GM23248 (cell line): Measurements from ENCODE around the gene CYP11A1. TPM values are rescaled to one million over a fixed set of nuclear protein-coding genes. Genes with fewer than 3 reads are reported as not detected.

Experiments
- DNase-seq: peaks from one replicate; pipeline ENCODE4 v3.0.0-alpha.2; 2015
- H2AFZ ChIP-seq: fragments of 200-600 bp; sonication (generic); 2 replicates; pipeline ENCODE4 v1.6.1; 2016; ENCODE audit warnings: antibody characterized with exemption
- H3F3A ChIP-seq: fragments of 200-600 bp; sonication (generic); 2 replicates; pipeline ENCODE4 v1.6.1; 2016; ENCODE audit warnings: mild to moderate bottlenecking, antibody characterized with exemption, mixed run types; ENCODE audit not compliant: insufficient read depth
- H3K27ac ChIP-seq: fragments of 200-600 bp; sonication (generic); 2 replicates; pipeline ENCODE4 v1.5.1; 2016; ENCODE audit warnings: mild to moderate bottlenecking
- H3K27me3 ChIP-seq: fragments of 200-600 bp; sonication (generic); replicated peaks from 2 replicates; pipeline ENCODE4 v1.6.1; 2016; ENCODE audit warnings: mild to moderate bottlenecking; ENCODE audit not compliant: insufficient read depth
- H3K36me3 ChIP-seq: fragments of 200-600 bp; sonication (generic); 2 replicates; pipeline ENCODE4 v1.6.1; 2016; ENCODE audit warnings: low read depth, mild to moderate bottlenecking
- H3K4me1 ChIP-seq: fragments of 200-600 bp; sonication (generic); 2 replicates; pipeline ENCODE4 v1.6.1; 2016; ENCODE audit warnings: mild to moderate bottlenecking; ENCODE audit not compliant: insufficient read depth
- H3K4me2 ChIP-seq: fragments of 200-600 bp; sonication (generic); one replicate; pipeline ENCODE4 v1.6.1; 2016; ENCODE audit warnings: mild to moderate bottlenecking; ENCODE audit not compliant: unreplicated experiment
- H3K4me3 ChIP-seq: fragments of 200-600 bp; sonication (generic); 2 replicates; pipeline ENCODE4 v1.5.1; 2016; ENCODE audit warnings: mild to moderate bottlenecking
- H3K79me2 ChIP-seq: fragments of 200-600 bp; sonication (generic); 2 replicates; pipeline ENCODE4 v1.6.1; 2016; ENCODE audit warnings: mild to moderate bottlenecking; ENCODE audit not compliant: insufficient read depth
- H3K9ac ChIP-seq: fragments of 200-600 bp; sonication (generic); 2 replicates; pipeline ENCODE4 v1.6.1; 2016; ENCODE audit warnings: mild to moderate bottlenecking
- H3K9me2 ChIP-seq: fragments of 200-600 bp; sonication (generic); 2 replicates; pipeline ENCODE4 v1.6.1; 2016; ENCODE audit warnings: mixed run types, mild to moderate bottlenecking, moderate library complexity; ENCODE audit not compliant: insufficient read depth
- H3K9me3 ChIP-seq: fragments of 200-600 bp; sonication (generic); one replicate; pipeline ENCODE4 v1.6.1; 2017; ENCODE audit warnings: low read depth
- H4K20me1 ChIP-seq: fragments of 200-600 bp; sonication (generic); 2 replicates; pipeline ENCODE4 v1.6.0; 2016; ENCODE audit not compliant: insufficient read depth
- EZH2 ChIP-seq: fragments of 200-600 bp; sonication (generic); IDR thresholded peaks from 2 replicates; pipeline ENCODE4 v1.6.1; 2018; ENCODE audit warnings: antibody characterized with exemption, mild to moderate bottlenecking; ENCODE audit not compliant: insufficient read depth, poor library complexity, severe bottlenecking
- EZH2phosphoT487 ChIP-seq: fragments of 200-600 bp; sonication (generic); IDR thresholded peaks from 2 replicates; pipeline ENCODE4 v1.6.1; 2018; ENCODE audit warnings: antibody characterized with exemption, moderate library complexity, mild to moderate bottlenecking, low read depth; ENCODE audit not compliant: insufficient read depth
- WGBS, 2 experiments: methylation state at CpG; one replicate each; pipeline ENCODE4 v1.1.6; 2015 to 2017; ENCODE audit warnings: low lambda C conversion rate in 2 of 2, low coverage in 1 of 2; ENCODE audit errors: missing lambda C conversion rate in 2 of 2; 5-methylcytosine and 5-hydroxymethylcytosine counted together
- in situ Hi-C: fragments of 300-500 bp; cut with MboI; formaldehyde crosslinking; loops from 2 replicates; pipeline ENCODE4 v1.15.0; 2020
- polyA plus RNA-seq: library from polyadenylated mRNA; unstranded; fragments of >200 nt; fragmentation: Nextera tagmentation; extraction: Ambion mirVana; gene quantifications from 2 replicates; pipeline ENCODE4 v1.2.1, GENCODE V29; 2016
- total RNA-seq: library from RNA; depleted of rRNA; stranded (reverse); fragments of >200 nt; shearing (Covaris generic); gene quantifications from 2 replicates; pipeline ENCODE4 v1.2.3, GENCODE V29; 2014

CYP11A1 gene
- total and polyA plus RNA-seq, 2 experiments from 2014 or later, result 0.32 to 1.2 TPM

GRCh38 chr15:74318376-74319137, 48.9 kb downstream of the CYP11A1 start:
- Histone ChIP-seq H3F3A (peaks cover 11% of the 10 kb centered on the region; the same call in 1 of the 2 replicates), H3K9me3 (no peaks in the 10 kb centered on the region), H3K27ac (peak overlapping the region; percentile 97), H3K9ac (peak overlapping the region; percentile 84), H3K36me3 (no peaks in the 10 kb centered on the region), H3K79me2 (no peaks in the 10 kb centered on the region), H2AFZ (no peak overlapping the region), H3K4me3 (no peak overlapping the region), H4K20me1 (no peaks in the 10 kb centered on the region), H3K9me2 (no peaks in the 10 kb centered on the region), H3K27me3 (no peaks in the 10 kb centered on the region), H3K4me1 (peaks cover 32% of the 10 kb centered on the region), H3K4me2 (peak overlapping the region; percentile 76)
- DNase-seq, result peak; percentile 60
- WGBS, 2 experiments, result 44 to 76% methylated on average over 6 of the region's 6 CpGs
- TF ChIP-seq EZH2 (no peak), EZH2phosphoT487 (no peak)
- in situ Hi-C loops, result no loop called here

- peak overlapping the region; percentile 21; the same call in 1 of the 2 replicates for H3K4me3 ChIP-seq
- in situ Hi-C loops, result no loop called here
- H3F3A ChIP-seq, result peaks cover 11% of the 10 kb centered on the region; the same call in 1 of the 2 replicates
- H3K27ac ChIP-seq, result peak overlapping the region; percentile 97
- H3K79me2 ChIP-seq, result no peaks in the 10 kb centered on the region
- no peaks in the 10 kb centered on the region for H3K36me3 ChIP-seq
- H2AFZ ChIP-seq, result peak overlapping the region; percentile 68
- no peaks in the 10 kb centered on the region for H4K20me1 ChIP-seq
- DNase-seq, result peak; percentile 94
- H3K4me2 ChIP-seq, result peak overlapping the region; percentile 76
- no peaks in the 10 kb centered on the region for H3K27me3 ChIP-seq
- 0 to 17% methylated on average over 5 to 8 of the region's 8 CpGs for whole genome bisulfite sequencing, 2 experiments
- no peaks in the 10 kb centered on the region for H3K9me3 ChIP-seq
- peak overlapping the region; percentile 84 for H3K9ac ChIP-seq
- H3K4me1 ChIP-seq, result peaks cover 32% of the 10 kb centered on the region
- no peak for TF ChIP-seq EZH2
- TF ChIP-seq EZH2phosphoT487, result no peak
- H3K9me2 ChIP-seq, result no peaks in the 10 kb centered on the region
These were observed 49.5 kb downstream of the CYP11A1 start for GRCh38 chr15:74317820-74318375.

GRCh38 chr15:74316141-74316540, 51.3 kb downstream of the CYP11A1 start:
- no peak for DNase-seq
- no peak overlapping the region for H2AFZ ChIP-seq
- no peak overlapping the region for H3K9ac ChIP-seq
- H3K27me3 ChIP-seq, result no peaks in the 10 kb centered on the region
- H3K4me1 ChIP-seq, result peaks cover 32% of the 10 kb centered on the region
- in situ Hi-C loops, result no loop called here
- H4K20me1 ChIP-seq, result no peaks in the 10 kb centered on the region
- no peak overlapping the region for H3K4me3 ChIP-seq
- no peaks in the 10 kb centered on the region for H3K79me2 ChIP-seq
- no peaks in the 10 kb centered on the region for H3K9me2 ChIP-seq
- no peak overlapping the region for H3K4me2 ChIP-seq
- no peaks in the 10 kb centered on the region for H3K36me3 ChIP-seq
- peaks cover 11% of the 10 kb centered on the region; the same call in 1 of the 2 replicates for H3F3A ChIP-seq
- no peaks in the 10 kb centered on the region for H3K9me3 ChIP-seq
- no peak for TF ChIP-seq EZH2phosphoT487
- 87 to 88% methylated on average over 13 of the region's 13 CpGs for WGBS, 2 experiments
- no peak overlapping the region for H3K27ac ChIP-seq

- Histone ChIP-seq H3K27me3 (no peaks in the 10 kb centered on the region), H4K20me1 (no peaks in the 10 kb centered on the region), H2AFZ (no peak overlapping the region), H3K9me2 (no peaks in the 10 kb centered on the region), H3K9ac (no peak overlapping the region), H3K4me3 (no peak overlapping the region), H3K27ac (no peak overlapping the region), H3K4me2 (no peak overlapping the region), H3F3A (peaks cover 11% of the 10 kb centered on the region; the same call in 1 of the 2 replicates), H3K9me3 (no peaks in the 10 kb centered on the region), H3K79me2 (no peaks in the 10 kb centered on the region), H3K4me1 (peaks cover 32% of the 10 kb centered on the region), H3K36me3 (no peaks in the 10 kb centered on the region)
- TF ChIP-seq EZH2phosphoT487, result no peak
- WGBS, 2 experiments, result 97 to 100% methylated on average over 3 to 5 of the region's 5 CpGs
- DNase-seq, result no peak
- in situ Hi-C loops, result no loop called here
These were observed 51.8 kb downstream of the CYP11A1 start for GRCh38 chr15:74315626-74316025.
